ENCODE measurements around the gene PTGS1.
"Not testable (repeated sequence)": the region's sequence is repeated elsewhere in the genome, so short reads cannot be mapped to it uniquely, and the experiment has no call there.

Gene PTGS1

GRCh38 chr9:122402403-122402871 is 31.6 kb downstream of the PTGS1 start:
- DNase-seq = peak; percentile 80

GRCh38 chr9:122402874-122403273 is 32.0 kb downstream of the PTGS1 start:
- no peak for DNase-seq

- no peak for DNase-seq
Measured at GRCh38 chr9:122403381-122404000, 32.7 kb downstream of the PTGS1 start.

GRCh38 chr9:122405304-122406069 is 34.7 kb downstream of the PTGS1 start:
- not testable (repeated sequence) for DNase-seq

GRCh38 chr9:122406070-122406890 is 35.5 kb downstream of the PTGS1 start:
- DNase-seq = no peak

GRCh38 chr9:122414108-122414507 is 43.3 kb downstream of the PTGS1 start:
- DNase-seq = not testable (repeated sequence)

- DNase-seq = no peak
Measured at GRCh38 chr9:122418016-122418415, 47.2 kb downstream of the PTGS1 start.

- no peak for DNase-seq
Measured at GRCh38 chr9:122420315-122420714, 49.5 kb downstream of the PTGS1 start.

- DNase-seq = no peak
Measured at GRCh38 chr9:122425087-122425486, 54.3 kb downstream of the PTGS1 start.

- DNase-seq = no peak
Measured at GRCh38 chr9:122426723-122427122, 55.9 kb downstream of the PTGS1 start.

GRCh38 chr9:122442568-122442967 is 71.7 kb downstream of the PTGS1 start:
- no peak for DNase-seq

GRCh38 chr9:122444041-122444733 is 73.4 kb downstream of the PTGS1 start:
- no peak for DNase-seq

Data from activated CD4-positive, alpha-beta T cell treated with anti-CD3 and anti-CD28 coated beads, Interleukin-10, Interleukin-2, amounts not matched to agents 100 ng/mL and 50 ng/mL, durations not matched to agents 16 hours and 8 hours (primary cell).